SKM-1 treated with dmso at 0.1 percent for 144 hours (cell line): ENCODE data around the gene SLCO1B1.

Source experiments
- DNase-seq: peaks from one replicate; lab custom pipeline; 2025; ENCODE audit not compliant: unreplicated experiment; lab: John Stamatoyannopoulos, UW

The SLCO1B1 gene

DNA sequence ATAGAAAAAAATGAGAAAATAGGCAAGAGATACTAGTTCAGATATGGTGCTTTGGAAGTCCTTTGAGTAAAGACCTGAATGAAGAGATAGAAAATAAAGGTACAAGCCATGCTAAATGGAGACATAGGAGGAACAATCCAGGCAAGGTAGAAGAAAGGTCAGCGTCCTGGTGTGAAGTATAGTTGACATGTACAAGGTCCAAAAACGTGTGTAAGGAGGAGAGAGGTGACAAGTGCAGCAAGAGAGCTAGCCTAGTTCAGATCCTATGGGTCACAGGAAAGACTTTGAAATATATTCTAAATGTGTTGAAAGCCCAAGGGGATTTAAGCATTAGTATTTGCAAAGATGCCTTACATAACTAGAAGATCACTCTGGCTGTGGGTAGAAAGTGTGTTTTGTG lies 88.2 kb downstream of the SLCO1B1 start:
- no peak for DNase-seq

DNA sequence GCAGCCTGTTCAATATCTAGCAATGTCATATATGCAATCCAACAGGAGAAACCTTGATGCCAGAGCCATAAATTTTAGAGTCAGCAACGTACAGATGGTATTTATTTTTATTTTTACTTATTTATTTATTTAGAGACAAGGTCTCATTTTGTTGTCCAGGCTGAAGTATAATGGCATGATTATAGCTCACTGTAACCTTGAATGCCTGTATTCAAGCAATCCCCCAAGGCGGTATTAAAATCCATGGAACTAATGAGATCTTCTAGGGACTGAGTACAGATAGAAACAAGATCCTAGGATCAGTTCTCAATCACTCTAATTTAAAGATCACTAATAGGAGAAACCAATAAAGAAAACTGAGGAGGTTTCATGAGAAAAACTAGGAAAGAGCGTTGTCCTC lies 89.3 kb downstream of the SLCO1B1 start:
- no peak for DNase-seq

DNA sequence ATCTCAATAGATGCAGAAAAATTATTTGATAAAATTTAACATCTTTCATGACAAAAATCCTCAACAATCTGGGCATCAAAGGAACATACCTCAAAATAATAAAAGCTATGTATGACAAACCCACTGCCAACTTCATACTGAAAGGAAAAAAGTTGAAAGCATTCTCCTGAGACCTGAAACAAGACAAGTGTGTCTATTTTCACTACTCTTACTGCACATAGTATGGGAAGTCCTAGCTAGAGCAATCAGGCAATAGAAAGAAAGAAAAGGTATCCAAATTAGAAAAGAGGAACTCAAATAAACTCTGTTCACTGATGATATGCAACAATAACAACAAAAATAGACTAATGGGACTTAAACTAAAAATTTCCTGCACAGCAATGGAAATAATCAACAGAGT lies 90.1 kb downstream of the SLCO1B1 start:
- no peak for DNase-seq

DNA sequence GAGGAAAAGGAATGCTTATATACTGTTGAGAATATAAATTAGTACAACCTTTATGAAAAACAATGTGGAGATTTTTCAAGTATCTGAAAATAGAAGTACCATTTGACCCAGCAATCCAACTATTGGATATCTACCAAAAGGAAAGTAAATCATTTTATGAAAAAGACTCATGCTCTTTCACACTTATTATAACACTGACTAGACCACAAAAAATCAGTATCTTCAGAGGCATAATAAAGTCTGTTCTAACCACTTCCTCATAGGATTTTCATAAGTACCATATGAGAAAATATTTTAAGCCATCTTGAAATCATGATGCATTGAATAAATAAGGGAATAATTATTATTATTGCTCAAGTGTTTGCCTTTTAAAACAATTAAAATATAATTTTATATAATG lies 90.8 kb downstream of the SLCO1B1 start:
- DNase-seq, result no peak

DNA sequence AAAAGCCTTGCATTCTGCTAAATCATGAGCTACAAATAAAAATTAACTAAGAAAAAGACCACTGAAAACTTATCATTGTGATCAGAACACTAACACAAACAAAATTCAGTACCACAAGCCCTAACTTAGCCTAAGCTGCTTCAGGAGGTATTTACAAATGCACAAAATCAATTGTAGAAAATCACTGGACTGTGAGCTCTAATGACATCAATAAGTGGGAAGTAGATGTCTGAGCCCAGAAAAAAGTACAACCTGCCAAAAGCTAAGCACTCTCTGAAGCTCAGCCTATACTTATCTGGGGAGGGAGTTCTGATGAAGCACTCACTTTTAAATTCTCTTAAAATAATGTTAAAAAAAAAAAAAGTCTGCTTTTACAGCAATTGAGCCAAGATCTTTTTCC lies 92.9 kb downstream of the SLCO1B1 start:
- no peak for DNase-seq

DNA sequence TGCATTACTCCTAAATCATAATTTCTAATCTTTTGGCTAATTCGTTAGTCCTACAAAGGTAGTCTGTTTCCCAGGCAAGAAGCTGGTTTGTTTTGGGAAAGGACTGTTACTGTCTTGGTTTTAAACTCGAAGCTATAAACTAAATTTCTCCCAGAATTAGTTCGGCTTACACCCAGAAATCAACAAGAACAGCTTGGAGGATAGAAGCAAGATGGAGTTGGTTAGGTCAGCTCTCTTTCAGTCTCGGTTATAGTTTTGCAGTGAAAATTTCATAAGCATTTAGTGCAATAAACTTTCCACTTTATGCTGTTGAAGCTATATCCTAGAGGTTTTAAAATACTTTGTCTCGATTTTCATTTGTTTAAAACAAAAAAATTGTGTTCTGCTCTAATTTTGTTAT lies 103.4 kb downstream of the SLCO1B1 start:
- no peak for DNase-seq

DNA sequence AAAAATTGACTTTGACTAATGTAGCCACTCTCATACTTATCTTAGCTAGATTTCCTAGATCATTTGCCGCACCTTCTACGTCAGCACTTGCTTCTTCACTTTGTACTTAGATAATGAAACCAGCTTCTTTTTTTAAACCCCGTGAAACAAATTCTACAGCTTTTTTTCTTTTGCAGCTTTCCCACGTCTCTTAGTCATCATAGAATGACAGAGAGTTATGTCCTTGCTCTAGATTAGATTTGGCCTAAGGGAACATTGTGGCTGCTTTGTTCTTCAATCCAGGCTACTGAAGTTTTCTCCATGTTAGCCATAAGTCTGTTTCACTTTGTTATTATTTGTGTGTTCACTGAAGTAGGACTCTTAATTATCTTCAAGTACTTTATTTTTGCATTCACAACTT lies 108.9 kb downstream of the SLCO1B1 start:
- no peak for DNase-seq

DNA sequence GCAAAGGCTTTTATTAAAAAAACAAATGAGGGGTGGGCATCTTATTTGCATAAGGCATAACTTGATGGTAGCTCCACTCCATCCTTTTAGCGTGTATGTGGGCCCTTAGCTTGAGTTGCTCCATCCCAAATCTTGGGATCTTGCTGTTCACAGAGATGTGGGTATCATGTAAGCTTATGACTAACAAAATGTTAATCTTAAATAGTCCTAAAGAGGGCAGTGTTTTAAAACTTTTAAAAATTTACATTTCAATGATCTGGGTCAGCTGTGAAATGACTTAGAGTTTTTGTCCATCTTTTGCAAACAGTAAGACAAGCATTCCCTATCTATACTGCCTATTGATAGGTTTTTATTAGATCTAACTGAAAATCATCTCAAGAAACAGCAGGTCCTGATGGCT lies 117.7 kb downstream of the SLCO1B1 start:
- DNase-seq, result no peak

DNA sequence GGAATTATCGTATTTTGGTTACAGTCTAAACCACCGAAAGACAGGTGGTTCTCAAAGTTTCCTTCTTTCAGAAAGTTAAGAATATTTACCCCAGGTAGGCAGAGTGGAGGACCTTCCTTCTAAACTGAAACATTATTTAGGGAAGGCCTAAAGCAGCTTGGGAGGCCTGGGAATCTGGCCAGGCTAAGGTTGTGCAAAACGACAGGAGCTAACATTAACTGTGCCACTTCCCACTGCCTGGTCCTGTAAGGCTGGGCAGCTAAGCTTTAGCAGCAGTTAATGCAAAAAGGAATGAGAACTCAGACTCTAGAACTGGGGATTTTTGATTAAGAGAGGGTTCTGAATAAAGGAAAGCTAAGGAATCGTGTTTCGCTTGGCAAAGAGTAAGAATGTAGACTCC lies 121.1 kb downstream of the SLCO1B1 start:
- no peak for DNase-seq

DNA sequence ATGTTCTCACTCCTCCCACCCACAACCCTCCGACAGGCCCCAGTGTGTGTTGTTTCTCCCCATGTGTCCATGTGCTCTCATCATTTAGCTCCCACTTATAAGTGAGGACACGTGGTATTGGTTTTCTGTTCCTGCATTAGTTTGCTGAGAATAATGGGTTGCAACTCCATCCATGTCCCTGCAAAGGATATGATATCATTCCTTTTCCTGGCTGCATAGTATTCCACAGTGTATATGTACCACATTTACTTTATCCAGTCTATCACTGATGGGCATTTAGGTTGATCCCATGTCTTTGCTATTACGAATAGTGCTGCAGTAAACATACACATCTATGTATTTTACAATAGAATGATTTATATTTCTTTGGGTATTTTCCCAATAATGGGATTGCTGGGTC lies 126.2 kb downstream of the SLCO1B1 start:
- DNase-seq, result no peak

DNA sequence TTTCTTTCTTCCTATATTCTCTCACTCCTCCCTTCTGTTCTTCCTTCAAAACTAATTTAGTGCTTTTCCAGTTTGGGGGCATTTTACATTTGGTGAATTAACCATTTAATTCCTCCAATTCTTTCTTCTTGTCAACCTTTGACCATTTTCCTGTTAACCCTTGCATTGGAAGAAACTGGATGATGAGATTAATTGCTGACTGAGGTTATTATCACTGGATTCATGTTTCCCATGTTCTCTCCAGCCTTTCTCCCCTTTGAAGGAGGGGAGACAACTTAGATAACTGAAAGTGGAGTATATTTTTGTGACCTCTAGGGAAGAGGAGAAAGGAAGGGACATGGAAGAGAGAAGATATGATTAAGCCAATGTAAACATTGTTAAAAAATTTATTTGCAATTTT lies 133.2 kb downstream of the SLCO1B1 start:
- no peak for DNase-seq

DNA sequence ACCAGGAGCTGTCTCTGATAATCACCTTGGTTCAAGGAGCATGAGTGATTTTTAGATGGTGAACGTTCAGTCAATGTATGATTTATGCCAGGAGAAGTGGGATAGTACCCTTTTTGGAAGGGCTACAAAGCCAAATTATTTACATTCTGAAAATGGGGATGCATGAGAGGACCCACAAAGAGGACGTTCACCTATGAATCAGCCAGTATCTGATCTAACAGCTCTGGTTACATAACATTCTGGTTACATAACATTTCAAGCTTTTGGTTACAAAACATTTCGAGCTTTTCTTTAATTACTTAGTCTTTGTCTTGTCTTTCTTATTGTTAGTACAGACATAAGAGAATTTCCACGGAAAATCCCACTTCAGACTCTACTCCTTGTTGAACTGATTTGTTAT lies 134.9 kb downstream of the SLCO1B1 start:
- DNase-seq, result peak; percentile 41

DNA sequence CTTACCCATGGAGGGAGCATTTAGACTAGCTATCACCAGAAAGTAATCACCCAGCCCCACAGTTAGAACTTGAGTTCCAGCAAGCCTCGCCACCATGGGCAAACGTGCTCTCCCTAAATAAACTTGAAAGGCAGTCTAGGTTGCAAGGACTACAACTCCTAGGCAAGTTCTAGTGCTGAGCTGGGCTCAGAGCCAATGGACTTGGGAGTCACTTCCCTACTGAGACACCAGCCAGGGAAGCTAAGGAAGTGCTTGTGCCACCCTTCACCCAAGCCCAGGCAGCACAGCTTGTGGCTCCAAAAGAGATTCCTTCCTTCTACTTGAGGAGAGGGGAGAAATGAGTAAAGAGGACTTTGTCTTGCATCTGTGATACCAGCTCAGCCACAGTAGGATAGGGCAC lies 145.8 kb downstream of the SLCO1B1 start:
- no peak for DNase-seq
